ENCODE measurements around the gene C14orf180. TPM values are rescaled to one million over a fixed set of nuclear protein-coding genes. Genes with fewer than 3 reads are reported as not detected.

The C14orf180 gene
- total and polyA plus RNA-seq, 2 donors from 2014 or later = 2.1 to 3.1 TPM

GRCh38 chr14:104554088-104554607, 25.4 kb upstream of the C14orf180 start:
- H3K4me3 ChIP-seq (ENCODE audit: low read length in 3 of 3) = no peak overlapping the region
- H3K27me3 ChIP-seq (ENCODE audit: control insufficient read depth, insufficient read depth, low read length) = no peaks in the 10 kb centered on the region
- H3K4me1 ChIP-seq (ENCODE audit: control insufficient read depth in 2 of 3, insufficient read depth in 2 of 3, low read depth in 1 of 3, low read length in 3 of 3) = peaks cover 0 to under 1% (median 0%) of the 10 kb centered on the region in 3 donors
- DNase-seq (peak in 1 of 5 donors; percentile 68), FAIRE-seq (no peak)
- no peak overlapping the region for H3K9ac ChIP-seq (ENCODE audit: low read length in 3 of 3)
- intact Hi-C loops (cut with DNase I) = no loop called here
- TF ChIP-seq CTCF (IDR thresholded peaks at IDR 0.05; ENCODE audit: borderline replicate concordance, extremely low read depth, insufficient read depth) = no peak
- H3K27ac ChIP-seq (ENCODE audit: low read depth in 2 of 2, low read length in 2 of 2) = no peak overlapping the region
- peaks cover 0 to 4% (median 0%) of the 10 kb centered on the region in 3 donors for H3K9me3 ChIP-seq (ENCODE audit: control insufficient read depth in 2 of 3, insufficient read depth in 1 of 3, low read length in 3 of 3)
- no peaks in the 10 kb centered on the region for H3K36me3 ChIP-seq (ENCODE audit: control insufficient read depth in 2 of 3, insufficient read depth in 3 of 3, low read length in 3 of 3)

- Histone ChIP-seq H3K36me3 (ENCODE audit: control insufficient read depth in 2 of 3, insufficient read depth in 3 of 3, low read length in 3 of 3) (no peaks in the 10 kb centered on the region), H3K9ac (ENCODE audit: low read length in 3 of 3) (no peak overlapping the region), H3K27ac (ENCODE audit: low read depth in 2 of 2, low read length in 2 of 2) (no peak overlapping the region), H3K4me1 (ENCODE audit: control insufficient read depth in 2 of 3, insufficient read depth in 2 of 3, low read depth in 1 of 3, low read length in 3 of 3) (peaks cover 0 to 7% (median 0%) of the 10 kb centered on the region in 3 donors), H3K9me3 (ENCODE audit: control insufficient read depth in 2 of 3, insufficient read depth in 1 of 3, low read length in 3 of 3) (peaks cover 0 to 4% (median 0%) of the 10 kb centered on the region in 3 donors), H3K27me3 (ENCODE audit: control insufficient read depth, insufficient read depth, low read length) (no peaks in the 10 kb centered on the region), H3K4me3 (ENCODE audit: low read length in 3 of 3) (no peak overlapping the region)
- DNase-seq (peak in 2 of 5 donors; percentile 47 to 69), FAIRE-seq (no peak)
- intact Hi-C loops (cut with DNase I) = no loop called here
- TF ChIP-seq CTCF (IDR thresholded peaks at IDR 0.05; ENCODE audit: borderline replicate concordance, extremely low read depth, insufficient read depth) = no peak
Measured at GRCh38 chr14:104554608-104555429, 24.7 kb upstream of the C14orf180 start.

GRCh38 chr14:104555430-104556255, 23.9 kb upstream of the C14orf180 start:
- peaks cover 0 to 13% (median 0%) of the 10 kb centered on the region in 3 donors for H3K4me1 ChIP-seq (ENCODE audit: control insufficient read depth in 2 of 3, insufficient read depth in 2 of 3, low read depth in 1 of 3, low read length in 3 of 3)
- FAIRE-seq (no peak), DNase-seq (peak in 2 of 5 donors; percentile 17 to 29)
- no peaks in the 10 kb centered on the region for H3K27me3 ChIP-seq (ENCODE audit: control insufficient read depth, insufficient read depth, low read length)
- no peak overlapping the region for H3K27ac ChIP-seq (ENCODE audit: low read depth in 2 of 2, low read length in 2 of 2)
- no peak overlapping the region for H3K4me3 ChIP-seq (ENCODE audit: low read length in 3 of 3)
- H3K9ac ChIP-seq (ENCODE audit: low read length in 3 of 3) = no peak overlapping the region
- no peak for TF ChIP-seq CTCF (IDR thresholded peaks at IDR 0.05; ENCODE audit: borderline replicate concordance, extremely low read depth, insufficient read depth)
- no peaks in the 10 kb centered on the region for H3K9me3 ChIP-seq (ENCODE audit: control insufficient read depth in 2 of 3, insufficient read depth in 1 of 3, low read length in 3 of 3)
- no peaks in the 10 kb centered on the region for H3K36me3 ChIP-seq (ENCODE audit: control insufficient read depth in 2 of 3, insufficient read depth in 3 of 3, low read length in 3 of 3)
- intact Hi-C loops (cut with DNase I) = no loop called here
